ENCODE data around the gene CHMP4B.

Gene CHMP4B

GRCh38 chr20:33761698-33762250, 49.4 kb upstream of the CHMP4B start:
- ATAC-seq: no peak
- TF ChIP-seq SNAI2 (CRISPR knock-in tag; IDR thresholded peaks at IDR 0.05): no peak
- TF ChIP-seq ZC3H10 (CRISPR knock-in tag; IDR thresholded peaks at IDR 0.05): no peak
- TF ChIP-seq ZNF70 (CRISPR knock-in tag; IDR thresholded peaks at IDR 0.05): no peak
- no peak for TF ChIP-seq ESRRG (CRISPR knock-in tag; IDR thresholded peaks at IDR 0.05)
- TF ChIP-seq CSDC2 (CRISPR knock-in tag; IDR thresholded peaks at IDR 0.05): no peak
- no peak for TF ChIP-seq PATZ1 (CRISPR knock-in tag; IDR thresholded peaks at IDR 0.05; ENCODE audit: borderline replicate concordance)
- TF ChIP-seq TOX (CRISPR knock-in tag; IDR thresholded peaks at IDR 0.05; ENCODE audit: borderline replicate concordance): no peak

DNA sequence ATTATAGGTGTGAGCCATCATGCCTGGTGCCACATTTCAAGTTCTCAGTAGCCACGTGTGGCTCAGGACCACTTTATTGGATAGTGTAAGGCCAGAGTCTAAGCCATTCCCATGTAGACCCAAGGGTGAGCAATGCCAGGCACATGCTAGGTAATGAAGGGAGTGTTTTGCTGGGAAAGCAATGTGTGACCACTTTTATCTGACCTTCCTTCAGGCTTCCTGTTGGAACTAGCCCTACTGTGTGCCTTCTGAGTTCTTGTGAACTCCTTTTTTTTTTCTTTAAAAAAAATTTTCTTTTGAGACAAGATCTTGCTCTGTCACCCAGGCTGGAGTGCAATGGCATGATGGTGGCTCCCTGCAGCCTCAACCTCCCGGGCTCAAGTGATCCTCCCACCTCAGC, 46.0 kb upstream of the CHMP4B start:
- ATAC-seq: no peak
- no peak for TF ChIP-seq ESRRG (CRISPR knock-in tag; IDR thresholded peaks at IDR 0.05)
- no peak for TF ChIP-seq OSR1 (CRISPR knock-in tag; IDR thresholded peaks at IDR 0.05)
- TF ChIP-seq ISL1 (CRISPR knock-in tag; IDR thresholded peaks at IDR 0.05): no peak
- TF ChIP-seq, protein P1, sequence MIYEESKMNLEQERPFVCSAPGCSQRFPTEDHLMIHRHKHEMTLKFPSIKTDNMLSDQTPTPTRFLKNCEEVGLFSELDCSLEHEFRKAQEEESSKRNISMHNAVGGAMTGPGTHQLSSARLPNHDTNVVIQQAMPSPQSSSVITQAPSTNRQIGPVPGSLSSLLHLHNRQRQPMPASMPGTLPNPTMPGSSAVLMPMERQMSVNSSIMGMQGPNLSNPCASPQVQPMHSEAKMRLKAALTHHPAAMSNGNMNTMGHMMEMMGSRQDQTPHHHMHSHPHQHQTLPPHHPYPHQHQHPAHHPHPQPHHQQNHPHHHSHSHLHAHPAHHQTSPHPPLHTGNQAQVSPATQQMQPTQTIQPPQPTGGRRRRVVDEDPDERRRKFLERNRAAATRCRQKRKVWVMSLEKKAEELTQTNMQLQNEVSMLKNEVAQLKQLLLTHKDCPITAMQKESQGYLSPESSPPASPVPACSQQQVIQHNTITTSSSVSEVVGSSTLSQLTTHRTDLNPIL (CRISPR knock-in tag; IDR thresholded peaks at IDR 0.05; ENCODE audit: low read depth): no peak
- TF ChIP-seq, protein P2, sequence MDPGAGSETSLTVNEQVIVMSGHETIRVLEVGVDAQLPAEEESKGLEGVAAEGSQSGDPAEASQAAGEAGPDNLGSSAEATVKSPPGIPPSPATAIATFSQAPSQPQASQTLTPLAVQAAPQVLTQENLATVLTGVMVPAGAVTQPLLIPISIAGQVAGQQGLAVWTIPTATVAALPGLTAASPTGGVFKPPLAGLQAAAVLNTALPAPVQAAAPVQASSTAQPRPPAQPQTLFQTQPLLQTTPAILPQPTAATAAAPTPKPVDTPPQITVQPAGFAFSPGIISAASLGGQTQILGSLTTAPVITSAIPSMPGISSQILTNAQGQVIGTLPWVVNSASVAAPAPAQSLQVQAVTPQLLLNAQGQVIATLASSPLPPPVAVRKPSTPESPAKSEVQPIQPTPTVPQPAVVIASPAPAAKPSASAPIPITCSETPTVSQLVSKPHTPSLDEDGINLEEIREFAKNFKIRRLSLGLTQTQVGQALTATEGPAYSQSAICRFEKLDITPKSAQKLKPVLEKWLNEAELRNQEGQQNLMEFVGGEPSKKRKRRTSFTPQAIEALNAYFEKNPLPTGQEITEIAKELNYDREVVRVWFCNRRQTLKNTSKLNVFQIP (CRISPR knock-in tag; IDR thresholded peaks at IDR 0.05; ENCODE audit: borderline replicate concordance, low read depth): no peak
- no peak for TF ChIP-seq SNAI2 (CRISPR knock-in tag; IDR thresholded peaks at IDR 0.05)
- TF ChIP-seq ZC3H10 (CRISPR knock-in tag; IDR thresholded peaks at IDR 0.05): no peak
- TF ChIP-seq GLIS3 (CRISPR knock-in tag; IDR thresholded peaks at IDR 0.05): no peak
- no peak for TF ChIP-seq PATZ1 (CRISPR knock-in tag; IDR thresholded peaks at IDR 0.05; ENCODE audit: borderline replicate concordance)
- no peak for TF ChIP-seq TOX (CRISPR knock-in tag; IDR thresholded peaks at IDR 0.05; ENCODE audit: borderline replicate concordance)
- TF ChIP-seq ZNF8 (CRISPR knock-in tag; IDR thresholded peaks at IDR 0.05): no peak
- no peak for TF ChIP-seq ARNTL (CRISPR knock-in tag; IDR thresholded peaks at IDR 0.05; ENCODE audit: borderline replicate concordance, low read depth)
- no peak for TF ChIP-seq RARB (CRISPR knock-in tag; IDR thresholded peaks at IDR 0.05)
- TF ChIP-seq ZFP30 (CRISPR knock-in tag; IDR thresholded peaks at IDR 0.05): no peak
- TF ChIP-seq PPARA (CRISPR knock-in tag; IDR thresholded peaks at IDR 0.05; ENCODE audit: borderline replicate concordance): no peak
- TF ChIP-seq, protein P3, sequence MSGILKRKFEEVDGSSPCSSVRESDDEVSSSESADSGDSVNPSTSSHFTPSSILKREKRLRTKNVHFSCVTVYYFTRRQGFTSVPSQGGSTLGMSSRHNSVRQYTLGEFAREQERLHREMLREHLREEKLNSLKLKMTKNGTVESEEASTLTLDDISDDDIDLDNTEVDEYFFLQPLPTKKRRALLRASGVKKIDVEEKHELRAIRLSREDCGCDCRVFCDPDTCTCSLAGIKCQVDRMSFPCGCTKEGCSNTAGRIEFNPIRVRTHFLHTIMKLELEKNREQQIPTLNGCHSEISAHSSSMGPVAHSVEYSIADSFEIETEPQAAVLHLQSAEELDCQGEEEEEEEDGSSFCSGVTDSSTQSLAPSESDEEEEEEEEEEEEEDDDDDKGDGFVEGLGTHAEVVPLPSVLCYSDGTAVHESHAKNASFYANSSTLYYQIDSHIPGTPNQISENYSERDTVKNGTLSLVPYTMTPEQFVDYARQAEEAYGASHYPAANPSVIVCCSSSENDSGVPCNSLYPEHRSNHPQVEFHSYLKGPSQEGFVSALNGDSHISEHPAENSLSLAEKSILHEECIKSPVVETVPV (CRISPR knock-in tag; IDR thresholded peaks at IDR 0.05): no peak
- TF ChIP-seq, protein P4, sequence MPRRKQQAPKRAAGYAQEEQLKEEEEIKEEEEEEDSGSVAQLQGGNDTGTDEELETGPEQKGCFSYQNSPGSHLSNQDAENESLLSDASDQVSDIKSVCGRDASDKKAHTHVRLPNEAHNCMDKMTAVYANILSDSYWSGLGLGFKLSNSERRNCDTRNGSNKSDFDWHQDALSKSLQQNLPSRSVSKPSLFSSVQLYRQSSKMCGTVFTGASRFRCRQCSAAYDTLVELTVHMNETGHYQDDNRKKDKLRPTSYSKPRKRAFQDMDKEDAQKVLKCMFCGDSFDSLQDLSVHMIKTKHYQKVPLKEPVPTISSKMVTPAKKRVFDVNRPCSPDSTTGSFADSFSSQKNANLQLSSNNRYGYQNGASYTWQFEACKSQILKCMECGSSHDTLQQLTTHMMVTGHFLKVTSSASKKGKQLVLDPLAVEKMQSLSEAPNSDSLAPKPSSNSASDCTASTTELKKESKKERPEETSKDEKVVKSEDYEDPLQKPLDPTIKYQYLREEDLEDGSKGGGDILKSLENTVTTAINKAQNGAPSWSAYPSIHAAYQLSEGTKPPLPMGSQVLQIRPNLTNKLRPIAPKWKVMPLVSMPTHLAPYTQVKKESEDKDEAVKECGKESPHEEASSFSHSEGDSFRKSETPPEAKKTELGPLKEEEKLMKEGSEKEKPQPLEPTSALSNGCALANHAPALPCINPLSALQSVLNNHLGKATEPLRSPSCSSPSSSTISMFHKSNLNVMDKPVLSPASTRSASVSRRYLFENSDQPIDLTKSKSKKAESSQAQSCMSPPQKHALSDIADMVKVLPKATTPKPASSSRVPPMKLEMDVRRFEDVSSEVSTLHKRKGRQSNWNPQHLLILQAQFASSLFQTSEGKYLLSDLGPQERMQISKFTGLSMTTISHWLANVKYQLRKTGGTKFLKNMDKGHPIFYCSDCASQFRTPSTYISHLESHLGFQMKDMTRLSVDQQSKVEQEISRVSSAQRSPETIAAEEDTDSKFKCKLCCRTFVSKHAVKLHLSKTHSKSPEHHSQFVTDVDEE (CRISPR knock-in tag; IDR thresholded peaks at IDR 0.05): no peak
- TF ChIP-seq ZFP3 (CRISPR knock-in tag; IDR thresholded peaks at IDR 0.05): no peak
- TF ChIP-seq BACH2 (CRISPR knock-in tag; IDR thresholded peaks at IDR 0.05; ENCODE audit: borderline replicate concordance): no peak
- no peak for TF ChIP-seq ZNF70 (CRISPR knock-in tag; IDR thresholded peaks at IDR 0.05)
